Upper lobe of left lung (tissue), 6 donors: Measurements from ENCODE around the gene C4orf50. TPM values are rescaled to one million over a fixed set of nuclear protein-coding genes. Genes with fewer than 3 reads are reported as not detected.

Experiments used
- ATAC-seq, 2 donors: fragments of 200-7000 bp; cut with Tn5 transposase; one replicate each; pipeline ENCODE4 v1.9.1; 2022; ENCODE audit warnings: mild to moderate bottlenecking in 2 of 2, moderate library complexity in 2 of 2; ENCODE audit not compliant: low FRiP score in 2 of 2
- DNase-seq, 2 donors: peaks; one replicate each; pipeline ENCODE4 v3.0.0-alpha.2; 2019 to 2020
- H3K27ac ChIP-seq, 4 donors: fragments of 200-600 bp; sonication (generic); one replicate each; pipeline ENCODE4 v1.5.1; 2016 to 2019
- H3K27me3 ChIP-seq, 4 donors: fragments of 200-600 bp; sonication (generic); one replicate each; pipeline ENCODE4 v1.5.1; 2017 to 2019
- H3K36me3 ChIP-seq, 4 donors: fragments of 200-600 bp; sonication (generic); one replicate each; pipeline ENCODE4 v1.5.1; 2016 to 2019
- H3K4me1 ChIP-seq, 4 donors: fragments of 200-600 bp; sonication (generic); one replicate each; pipeline ENCODE4 v1.5.1; 2018 to 2019
- H3K4me3 ChIP-seq, 4 donors: fragments of 200-600 bp; sonication (generic); one replicate each; pipeline ENCODE4 v1.5.1; 2017 to 2019; ENCODE audit warnings: mild to moderate bottlenecking in 2 of 4, moderate library complexity in 1 of 4
- H3K9me3 ChIP-seq, 4 donors: fragments of 200-600 bp; sonication (generic); one replicate each; pipeline ENCODE4 v1.5.1; 2018 to 2019
- EP300 ChIP-seq, 4 donors: sonication (generic); formaldehyde crosslinking; IDR thresholded peaks; one replicate each; pipeline ENCODE4 v1.5.1; 2017; ENCODE audit warnings: antibody characterized with exemption in 4 of 4, control low read depth in 2 of 4
- POLR2A ChIP-seq, 4 donors: fragments of 450-650 bp; IDR thresholded peaks; one replicate each; pipeline ENCODE4 v1.5.1; 2016 to 2017; ENCODE audit warnings: antibody characterized with exemption in 4 of 4, mild to moderate bottlenecking in 2 of 4
- POLR2AphosphoS5 ChIP-seq, 2 donors: sonication (generic); formaldehyde crosslinking; IDR thresholded peaks; one replicate each; pipeline ENCODE4 v1.5.1; 2017; ENCODE audit warnings: antibody characterized with exemption in 2 of 2
- WGBS, 2 donors: methylation state at CpG; one replicate each; pipeline ENCODE4 v1.1.5; 2017 to 2018; 5-methylcytosine and 5-hydroxymethylcytosine counted together
- total RNA-seq, 6 donors: library from RNA; depleted of rRNA in 4 of 6; stranded (reverse); fragments of >200 nt in 4 of 6; gene quantifications; one replicate each; pipeline versions ENCODE4 v1.1.0 to v1.2.1, GENCODE V29; 2016 to 2021
- TF ChIP-seq, protein P1 (sequence below), 6 experiments: fragments of 450-650 bp in 4 of 6; fragments of 200-600 bp in 2 of 6; sonication (generic) in 2 of 6; IDR thresholded peaks; one replicate each; pipeline ENCODE4 v1.5.1; 2016 to 2019; ENCODE audit warnings: antibody characterized with exemption in 6 of 6
- donor health status: DM: no; HTN: no; CAD: no; lungs with moderate emphysema.
- donor health status: DM: no; HTN: yes; CAD: no; lungs with severe emphysema.

Gene C4orf50
- total RNA-seq, result 1 to 10 TPM in 2 of 6 donors, under 1 TPM in 4; 0.03 to 1.3 (median 0.65) TPM

DNA sequence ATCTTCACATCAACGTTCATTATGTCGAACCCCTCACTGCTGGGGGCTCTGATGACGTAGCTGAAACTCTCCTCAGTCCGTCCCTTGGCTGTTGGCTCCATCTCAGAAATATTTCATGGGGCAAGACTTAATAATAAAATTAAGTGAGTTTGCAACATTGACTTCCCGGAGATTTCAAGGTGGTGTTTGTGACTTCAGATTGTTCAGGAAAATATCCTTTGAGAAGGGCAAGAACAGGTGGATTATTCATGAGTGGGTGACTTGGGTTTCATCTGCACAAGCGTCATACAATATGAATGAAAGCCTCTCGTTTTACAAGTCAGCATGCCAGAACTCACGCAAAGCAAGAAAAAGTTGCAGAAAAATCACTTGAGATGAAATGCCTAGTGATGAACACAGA lies at the start of gene C4orf50:
C4orf50 (minus strand) TSS at position 101 of the 400 bp plus-strand sequence.
- H3K27me3 ChIP-seq, result no peaks in the 10 kb centered on the region
- no peaks in the 10 kb centered on the region for H3K9me3 ChIP-seq
- no peaks in the 10 kb centered on the region for H3K4me1 ChIP-seq
- 65 to 72% methylated on average over 8 of the region's 8 CpGs for WGBS, 2 donors
- H3K4me3 ChIP-seq, result no peak within 1 kb of the TSS
- H3K27ac ChIP-seq, result no peak within 1 kb of the TSS
- ATAC-seq (no peak), DNase-seq (no peak)
- H3K36me3 ChIP-seq, result no peaks in the 10 kb centered on the region
- no peak for TF ChIP-seq POLR2A (IDR thresholded peaks at IDR 0.05)
- TF ChIP-seq, protein P1, sequence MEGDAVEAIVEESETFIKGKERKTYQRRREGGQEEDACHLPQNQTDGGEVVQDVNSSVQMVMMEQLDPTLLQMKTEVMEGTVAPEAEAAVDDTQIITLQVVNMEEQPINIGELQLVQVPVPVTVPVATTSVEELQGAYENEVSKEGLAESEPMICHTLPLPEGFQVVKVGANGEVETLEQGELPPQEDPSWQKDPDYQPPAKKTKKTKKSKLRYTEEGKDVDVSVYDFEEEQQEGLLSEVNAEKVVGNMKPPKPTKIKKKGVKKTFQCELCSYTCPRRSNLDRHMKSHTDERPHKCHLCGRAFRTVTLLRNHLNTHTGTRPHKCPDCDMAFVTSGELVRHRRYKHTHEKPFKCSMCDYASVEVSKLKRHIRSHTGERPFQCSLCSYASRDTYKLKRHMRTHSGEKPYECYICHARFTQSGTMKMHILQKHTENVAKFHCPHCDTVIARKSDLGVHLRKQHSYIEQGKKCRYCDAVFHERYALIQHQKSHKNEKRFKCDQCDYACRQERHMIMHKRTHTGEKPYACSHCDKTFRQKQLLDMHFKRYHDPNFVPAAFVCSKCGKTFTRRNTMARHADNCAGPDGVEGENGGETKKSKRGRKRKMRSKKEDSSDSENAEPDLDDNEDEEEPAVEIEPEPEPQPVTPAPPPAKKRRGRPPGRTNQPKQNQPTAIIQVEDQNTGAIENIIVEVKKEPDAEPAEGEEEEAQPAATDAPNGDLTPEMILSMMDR (IDR thresholded peaks at IDR 0.05), result no peak
- no peak for TF ChIP-seq EP300 (IDR thresholded peaks at IDR 0.05)
- TF ChIP-seq POLR2AphosphoS5 (IDR thresholded peaks at IDR 0.05), result no peak

DNA sequence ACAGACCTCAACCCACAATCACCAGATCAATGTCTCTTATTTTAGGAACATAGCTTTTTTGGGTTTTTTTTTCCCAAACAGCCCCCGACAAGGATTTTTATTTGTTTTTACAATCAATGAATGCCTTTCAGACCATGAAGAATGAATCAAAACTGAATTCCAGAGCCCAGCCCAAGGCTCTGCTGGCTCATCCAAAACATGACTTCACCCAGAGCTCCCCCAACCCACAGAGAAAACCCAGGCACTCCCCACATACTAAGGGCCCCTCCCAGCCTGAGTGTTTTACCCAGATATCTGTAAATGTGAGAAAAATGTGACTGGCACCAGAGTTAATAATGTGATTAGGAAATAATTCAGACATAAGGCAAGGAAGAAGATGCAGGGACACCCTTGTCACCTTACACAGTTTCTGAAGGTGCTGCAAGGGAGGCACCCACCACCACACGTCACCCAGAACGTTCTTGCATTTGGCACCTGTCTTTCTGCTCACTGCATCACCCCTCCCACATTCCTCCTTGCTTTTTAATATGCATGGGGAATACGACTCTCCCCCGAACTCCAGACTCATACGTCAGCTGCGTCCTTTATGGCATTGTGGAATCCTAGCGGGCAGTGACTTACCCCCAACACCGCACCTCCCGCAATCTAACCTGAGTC lies 47.8 kb upstream of the C4orf50 start:
- WGBS, 2 donors, result 81 to 84% methylated on average over 10 of the region's 10 CpGs
- Histone ChIP-seq H3K27me3 (no peaks in the 10 kb centered on the region), H3K4me3 (no peak overlapping the region), H3K27ac (no peak overlapping the region), H3K4me1 (no peaks in the 10 kb centered on the region), H3K9me3 (peaks cover 0 to 2% (median 0%) of the 10 kb centered on the region in 4 donors), H3K36me3 (no peaks in the 10 kb centered on the region)
- DNase-seq (no peak), ATAC-seq (no peak)
- TF ChIP-seq EP300 (IDR thresholded peaks at IDR 0.05), result no peak
- TF ChIP-seq POLR2A (IDR thresholded peaks at IDR 0.05), result no peak
- TF ChIP-seq, protein P1 (IDR thresholded peaks at IDR 0.05), result no peak
- no peak for TF ChIP-seq POLR2AphosphoS5 (IDR thresholded peaks at IDR 0.05)

DNA sequence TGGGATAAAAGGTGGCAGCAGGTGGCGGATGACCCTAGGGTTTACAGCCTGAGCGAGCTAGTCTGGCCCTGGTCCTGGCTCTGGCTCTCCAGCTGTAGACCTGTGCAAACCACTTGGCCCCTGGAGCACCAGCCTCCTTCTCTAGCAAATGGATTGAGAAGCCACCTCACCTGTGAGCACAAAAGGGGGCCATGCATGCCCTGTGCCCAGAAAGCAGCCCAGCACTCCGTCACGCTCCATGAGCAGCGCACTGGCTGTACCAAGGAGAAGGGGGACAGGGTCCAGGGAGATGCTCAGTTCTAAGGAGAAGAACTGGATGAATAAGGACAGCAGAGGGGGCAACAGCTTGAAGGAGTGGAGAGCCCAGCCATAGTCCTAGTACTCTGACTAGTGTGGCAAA lies 46.9 kb upstream of the C4orf50 start:
- TF ChIP-seq, protein P1 (IDR thresholded peaks at IDR 0.05), result no peak
- TF ChIP-seq POLR2A (IDR thresholded peaks at IDR 0.05), result no peak
- TF ChIP-seq POLR2AphosphoS5 (IDR thresholded peaks at IDR 0.05), result no peak
- TF ChIP-seq EP300 (IDR thresholded peaks at IDR 0.05), result no peak
- H3K4me1 ChIP-seq, result no peaks in the 10 kb centered on the region
- no peak for DNase-seq
- 85 to 94% methylated on average over 4 to 5 of the region's 5 CpGs for WGBS, 2 donors
- H3K9me3 ChIP-seq, result peaks cover 0 to 9% (median 3%) of the 10 kb centered on the region in 4 donors
- H3K27ac ChIP-seq, result no peak overlapping the region
- no peak overlapping the region for H3K4me3 ChIP-seq
- H3K36me3 ChIP-seq, result no peaks in the 10 kb centered on the region
- no peaks in the 10 kb centered on the region for H3K27me3 ChIP-seq
- ATAC-seq, result no peak

DNA sequence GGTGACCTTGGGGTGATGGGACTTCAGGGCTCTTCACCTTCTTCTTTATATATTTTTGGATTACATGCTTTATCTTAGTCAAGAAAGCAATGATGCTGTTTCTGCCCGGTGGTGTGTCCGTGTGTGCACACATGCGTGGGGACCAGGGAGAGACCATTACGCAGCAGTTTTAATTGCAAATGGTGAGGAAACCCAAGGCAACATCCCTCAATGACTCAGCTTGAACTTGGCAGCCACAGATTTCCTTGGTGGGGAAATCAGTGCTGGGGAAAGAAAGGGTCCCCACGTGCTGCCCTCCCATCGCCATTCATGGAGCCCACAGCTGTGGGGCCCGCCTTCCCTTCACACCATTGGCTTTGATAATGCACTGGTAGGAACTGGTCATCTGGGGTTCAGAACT lies 46.2 kb upstream of the C4orf50 start:
- DNase-seq (no peak), ATAC-seq (no peak)
- H3K9me3 ChIP-seq, result peaks cover 0 to 17% (median 10%) of the 10 kb centered on the region in 4 donors
- WGBS, 2 donors, result 66 to 79% methylated on average over 7 of the region's 7 CpGs
- no peak overlapping the region for H3K4me3 ChIP-seq
- no peaks in the 10 kb centered on the region for H3K36me3 ChIP-seq
- H3K27ac ChIP-seq, result no peak overlapping the region
- no peaks in the 10 kb centered on the region for H3K4me1 ChIP-seq
- no peak for TF ChIP-seq POLR2A (IDR thresholded peaks at IDR 0.05)
- TF ChIP-seq, protein P1 (IDR thresholded peaks at IDR 0.05), result no peak
- TF ChIP-seq EP300 (IDR thresholded peaks at IDR 0.05), result no peak
- no peak for TF ChIP-seq POLR2AphosphoS5 (IDR thresholded peaks at IDR 0.05)
- H3K27me3 ChIP-seq, result no peaks in the 10 kb centered on the region

DNA sequence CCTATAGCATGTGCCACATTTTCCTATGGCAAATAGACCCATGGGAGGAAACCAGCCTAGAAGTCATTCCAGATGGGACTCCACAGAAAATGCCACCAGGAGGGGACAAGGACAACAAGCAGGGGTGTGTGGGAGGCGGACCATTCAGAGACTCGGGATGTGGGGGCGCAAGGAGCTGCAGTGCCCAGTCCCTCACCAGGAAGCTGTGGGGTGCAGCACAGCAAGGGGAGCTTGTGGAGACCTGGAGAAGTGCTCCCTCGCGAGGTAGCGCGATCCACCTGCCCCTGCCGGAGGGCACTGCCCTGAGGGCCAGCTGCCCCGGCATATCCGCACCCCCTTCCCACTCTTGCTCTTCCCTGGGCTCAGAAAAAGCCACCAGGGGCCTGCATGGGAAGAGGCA lies 45.5 kb upstream of the C4orf50 start:
- Histone ChIP-seq H3K36me3 (no peaks in the 10 kb centered on the region), H3K4me3 (no peak overlapping the region), H3K4me1 (no peaks in the 10 kb centered on the region), H3K27me3 (no peaks in the 10 kb centered on the region), H3K27ac (no peak overlapping the region), H3K9me3 (peaks cover 5 to 24% (median 17%) of the 10 kb centered on the region in 4 donors)
- DNase-seq, result no peak
- WGBS, 2 donors, result 88 to 95% methylated on average over 10 of the region's 10 CpGs
- no peak for ATAC-seq
- TF ChIP-seq EP300 (IDR thresholded peaks at IDR 0.05), result no peak
- no peak for TF ChIP-seq POLR2A (IDR thresholded peaks at IDR 0.05)
- TF ChIP-seq, protein P1 (IDR thresholded peaks at IDR 0.05), result no peak
- TF ChIP-seq POLR2AphosphoS5 (IDR thresholded peaks at IDR 0.05), result no peak
